GM23338 (cell line): ENCODE results near the gene CDC14A. TPM values are rescaled to one million over a fixed set of nuclear protein-coding genes. Genes with fewer than 3 reads are reported as not detected.

ENCODE experiments used
- ATAC-seq: fragments of 200-7000 bp; cut with Tn5 transposase; 3 replicates; pipeline ENCODE4 v1.9.1; 2020
- DNase-seq: peaks from one replicate; pipeline ENCODE4 v3.0.0-alpha.2; 2015; ENCODE audit warnings: low spot score
- H2AFZ ChIP-seq: fragments of 200-600 bp; sonication (generic); 2 replicates; pipeline ENCODE4 v1.8.0; 2016; ENCODE audit warnings: antibody characterized with exemption, mild to moderate bottlenecking, moderate library complexity
- H3F3A ChIP-seq: fragments of 200-600 bp; sonication (generic); replicated peaks from 2 replicates; pipeline ENCODE4 v1.8.0; 2017; ENCODE audit warnings: antibody characterized with exemption, mixed run types, low read depth
- H3K27ac ChIP-seq: fragments of 200-600 bp; sonication (generic); 2 replicates; pipeline ENCODE4 v1.6.1; 2016; ENCODE audit warnings: low read depth
- H3K27me3 ChIP-seq: fragments of 200-600 bp; sonication (generic); 2 replicates; pipeline ENCODE4 v1.8.0; 2016; ENCODE audit warnings: mild to moderate bottlenecking, mixed run types, moderate library complexity; ENCODE audit not compliant: insufficient read depth
- H3K36me3 ChIP-seq: fragments of 200-600 bp; sonication (generic); 2 replicates; pipeline ENCODE4 v1.8.0; 2016; ENCODE audit warnings: mild to moderate bottlenecking; ENCODE audit not compliant: insufficient read depth
- H3K4me1 ChIP-seq: fragments of 200-600 bp; sonication (generic); 2 replicates; pipeline ENCODE4 v1.8.0; 2016; ENCODE audit warnings: mild to moderate bottlenecking, moderate library complexity; ENCODE audit not compliant: insufficient read depth
- H3K4me2 ChIP-seq: fragments of 200-600 bp; sonication (generic); 2 replicates; pipeline ENCODE4 v1.7.1; 2017; ENCODE audit warnings: mixed run types
- H3K4me3 ChIP-seq: fragments of 200-600 bp; sonication (generic); 2 replicates; pipeline ENCODE4 v1.6.1; 2016; ENCODE audit warnings: mixed run types
- H3K79me2 ChIP-seq: fragments of 200-600 bp; sonication (generic); replicated peaks from 2 replicates; pipeline ENCODE4 v1.8.0; 2017; ENCODE audit warnings: mild to moderate bottlenecking; ENCODE audit not compliant: insufficient read depth
- H3K9me2 ChIP-seq: fragments of 200-600 bp; sonication (generic); 2 replicates; pipeline ENCODE4 v1.8.0; 2017; ENCODE audit not compliant: insufficient read depth
- H4K20me1 ChIP-seq: fragments of 200-600 bp; sonication (generic); replicated peaks from 2 replicates; pipeline ENCODE4 v1.8.0; 2017; ENCODE audit warnings: mild to moderate bottlenecking; ENCODE audit not compliant: insufficient read depth
- H3K27ac Mint-ChIP-seq: 2 replicates; pipeline ENCODE4 v1.8.0; 2020; ENCODE audit warnings: inconsistent platforms, mild to moderate bottlenecking, moderate library complexity, mixed read lengths
- H3K27me3 Mint-ChIP-seq: 3 replicates; pipeline ENCODE4 v1.8.0; 2022; ENCODE audit warnings: low read depth, mild to moderate bottlenecking, moderate library complexity, mixed read lengths, inconsistent platforms; ENCODE audit not compliant: insufficient read depth, poor library complexity
- H3K36me3 Mint-ChIP-seq: 3 replicates; pipeline ENCODE4 v1.8.0; 2021; ENCODE audit warnings: low read depth, mild to moderate bottlenecking, inconsistent platforms, moderate library complexity, mixed read lengths
- H3K4me1 Mint-ChIP-seq: 3 replicates; pipeline ENCODE4 v1.8.0; 2020; ENCODE audit warnings: mild to moderate bottlenecking, inconsistent platforms, mixed read lengths
- H3K4me3 Mint-ChIP-seq: 3 replicates; pipeline ENCODE4 v1.8.0; 2021; ENCODE audit warnings: moderate library complexity, mild to moderate bottlenecking, inconsistent platforms, mixed read lengths
- H3K9me3 Mint-ChIP-seq: 3 replicates; pipeline ENCODE4 v1.8.0; 2020; ENCODE audit warnings: moderate library complexity, mild to moderate bottlenecking, inconsistent platforms, mixed read lengths
- CREB1 ChIP-seq: fragments of 250-450 bp; sonication (Bioruptor Pico); IDR thresholded peaks from 2 replicates; pipeline ENCODE4 v1.5.0; 2020; ENCODE audit warnings: low read depth, mild to moderate bottlenecking, moderate library complexity
- EZH2 ChIP-seq: fragments of 200-600 bp; sonication (generic); IDR thresholded peaks from one replicate; pipeline ENCODE4 v1.8.0; 2017; ENCODE audit warnings: antibody characterized with exemption, mild to moderate bottlenecking, low read depth; ENCODE audit not compliant: unreplicated experiment
- EZH2phosphoT487 ChIP-seq: fragments of 200-600 bp; sonication (generic); IDR thresholded peaks from one replicate; pipeline ENCODE4 v1.8.1; 2018; ENCODE audit warnings: antibody characterized with exemption; ENCODE audit not compliant: unreplicated experiment
- JUNB ChIP-seq: IDR thresholded peaks from one replicate; pipeline ENCODE4 v1.6.1; 2016; ENCODE audit warnings: antibody characterized with exemption; ENCODE audit not compliant: unreplicated experiment
- NANOG ChIP-seq: IDR thresholded peaks from 2 replicates; pipeline ENCODE4 v1.6.1; 2016; ENCODE audit warnings: antibody characterized with exemption, borderline replicate concordance
- POLR2AphosphoS5 ChIP-seq: IDR thresholded peaks from 2 replicates; pipeline ENCODE4 v1.6.1; 2016; ENCODE audit warnings: antibody characterized with exemption, low read depth
- STAT1 ChIP-seq: IDR thresholded peaks from one replicate; pipeline ENCODE4 v1.6.1; 2016; ENCODE audit warnings: antibody characterized with exemption; ENCODE audit not compliant: unreplicated experiment
- ZNF114 ChIP-seq: fragments of 250-450 bp; sonication (Bioruptor Pico); IDR thresholded peaks from 2 replicates; pipeline ENCODE4 v1.5.0; 2020; ENCODE audit warnings: mild to moderate bottlenecking, moderate library complexity
- long read RNA-seq: library from polyadenylated mRNA; unstranded; transcript quantifications from one replicate; pipeline ENCODE4 v2.0.0, GENCODE V29; 2020; ENCODE audit not compliant: unreplicated experiment
- polyA plus RNA-seq: library from polyadenylated mRNA; unstranded; fragments of >200 nt; fragmentation: Nextera tagmentation; extraction: Ambion mirVana; gene quantifications from 2 replicates; pipeline ENCODE4 v1.2.1, GENCODE V29; 2016
- total RNA-seq: library from RNA; depleted of rRNA; stranded (reverse); fragments of >200 nt; shearing (Covaris generic); gene quantifications from 2 replicates; pipeline ENCODE4 v1.2.3, GENCODE V29; 2014; rRNA removed
- TF ChIP-seq, protein P1 (sequence below): fragments of 250-450 bp; sonication (Bioruptor Pico); IDR thresholded peaks from 2 replicates; pipeline ENCODE4 v1.5.0; 2020; ENCODE audit warnings: mild to moderate bottlenecking, moderate library complexity
- TF ChIP-seq, protein P2 (sequence below): IDR thresholded peaks from one replicate; pipeline ENCODE4 v1.6.1; 2018; ENCODE audit warnings: antibody characterized with exemption; ENCODE audit not compliant: unreplicated experiment
- TF ChIP-seq, protein P3 (sequence below): IDR thresholded peaks from 2 replicates; pipeline ENCODE4 v1.6.1; 2016; ENCODE audit warnings: antibody characterized with exemption

Gene CDC14A, protein sequence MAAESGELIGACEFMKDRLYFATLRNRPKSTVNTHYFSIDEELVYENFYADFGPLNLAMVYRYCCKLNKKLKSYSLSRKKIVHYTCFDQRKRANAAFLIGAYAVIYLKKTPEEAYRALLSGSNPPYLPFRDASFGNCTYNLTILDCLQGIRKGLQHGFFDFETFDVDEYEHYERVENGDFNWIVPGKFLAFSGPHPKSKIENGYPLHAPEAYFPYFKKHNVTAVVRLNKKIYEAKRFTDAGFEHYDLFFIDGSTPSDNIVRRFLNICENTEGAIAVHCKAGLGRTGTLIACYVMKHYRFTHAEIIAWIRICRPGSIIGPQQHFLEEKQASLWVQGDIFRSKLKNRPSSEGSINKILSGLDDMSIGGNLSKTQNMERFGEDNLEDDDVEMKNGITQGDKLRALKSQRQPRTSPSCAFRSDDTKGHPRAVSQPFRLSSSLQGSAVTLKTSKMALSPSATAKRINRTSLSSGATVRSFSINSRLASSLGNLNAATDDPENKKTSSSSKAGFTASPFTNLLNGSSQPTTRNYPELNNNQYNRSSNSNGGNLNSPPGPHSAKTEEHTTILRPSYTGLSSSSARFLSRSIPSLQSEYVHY
- total RNA-seq (20.8 and 25.3 TPM in 2 replicates), polyA plus RNA-seq (10.5 and 11.1 TPM in 2 replicates)
- long read RNA-seq, partial matches to known transcripts = 0 of 1 reads
- long read RNA-seq, other reads (novel, unspliced or antisense) = 1 of 1 reads

DNA sequence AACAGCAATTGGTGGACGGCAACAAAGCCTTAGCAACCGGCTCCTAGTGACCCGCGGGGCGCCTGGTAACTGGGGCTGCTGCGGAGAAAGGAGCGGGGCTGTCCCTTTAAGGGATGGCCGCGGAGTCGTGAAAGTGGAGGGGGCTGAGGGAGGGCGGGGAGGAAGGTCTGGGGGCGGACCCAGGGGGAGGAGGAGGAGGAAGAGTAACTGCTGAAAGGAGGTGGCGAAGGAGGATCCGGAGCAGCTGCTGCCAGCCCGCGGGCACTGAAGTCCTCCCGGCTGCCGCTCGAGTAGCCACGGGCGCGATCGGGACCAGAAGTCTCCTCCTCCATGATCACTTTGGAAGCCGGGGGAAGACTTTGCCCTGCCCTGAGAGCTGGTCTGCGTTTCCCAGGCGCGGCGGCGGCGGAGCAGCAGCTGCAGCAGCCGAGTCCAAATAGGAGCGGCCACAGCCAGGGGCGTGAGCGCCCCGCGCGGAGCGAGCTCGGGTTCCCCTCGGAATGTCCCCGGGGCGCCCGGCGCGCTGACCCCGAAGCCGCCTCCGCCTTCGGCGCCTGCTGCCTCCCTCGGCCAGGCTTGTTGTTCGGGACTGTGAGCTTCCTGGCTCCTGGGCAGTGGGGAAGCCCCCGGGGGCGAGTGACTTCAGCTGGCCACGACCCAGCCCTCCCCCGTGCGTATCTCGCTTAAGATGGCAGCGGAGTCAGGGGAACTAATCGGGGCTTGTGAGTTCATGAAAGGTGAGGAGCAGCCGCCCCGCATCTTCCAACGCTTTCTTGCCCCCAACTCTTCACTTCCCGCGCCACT, at the start of gene CDC14A:
Gene CDC14A (plus strand): TSS at position 240 of the 804 bp plus-strand sequence. CDS start 449 bp downstream, at position 689.
- Mint-ChIP-seq H3K36me3 (peaks cover 15% of the 10 kb centered on the region; the same call in 2 of the 3 replicates), H3K4me3 (peak within 1 kb of the TSS; percentile 90), H3K27me3 (peaks cover 27% of the 10 kb centered on the region), H3K27ac (peak within 1 kb of the TSS; percentile 97), H3K4me1 (peaks cover 33% of the 10 kb centered on the region), H3K9me3 (no peaks in the 10 kb centered on the region; the same call in 2 of the 3 replicates)
- Histone ChIP-seq H3K9me2 (no peaks in the 10 kb centered on the region), H4K20me1 (no peaks in the 10 kb centered on the region; the same call in 1 of the 2 replicates), H3K27me3 (no peaks in the 10 kb centered on the region), H3F3A (no peaks in the 10 kb centered on the region), H3K36me3 (no peaks in the 10 kb centered on the region), H3K4me3 (peak within 1 kb of the TSS; percentile 88), H3K79me2 (peaks cover 38% of the 10 kb centered on the region), H3K27ac (peak within 1 kb of the TSS; percentile 92), H3K4me1 (peaks cover 19% of the 10 kb centered on the region), H2AFZ (peak within 1 kb of the TSS; percentile 58), H3K4me2 (peak within 1 kb of the TSS; percentile 89)
- DNase-seq = peak; percentile 99
- peak; percentile 76 for ATAC-seq
- TF ChIP-seq, protein P1, sequence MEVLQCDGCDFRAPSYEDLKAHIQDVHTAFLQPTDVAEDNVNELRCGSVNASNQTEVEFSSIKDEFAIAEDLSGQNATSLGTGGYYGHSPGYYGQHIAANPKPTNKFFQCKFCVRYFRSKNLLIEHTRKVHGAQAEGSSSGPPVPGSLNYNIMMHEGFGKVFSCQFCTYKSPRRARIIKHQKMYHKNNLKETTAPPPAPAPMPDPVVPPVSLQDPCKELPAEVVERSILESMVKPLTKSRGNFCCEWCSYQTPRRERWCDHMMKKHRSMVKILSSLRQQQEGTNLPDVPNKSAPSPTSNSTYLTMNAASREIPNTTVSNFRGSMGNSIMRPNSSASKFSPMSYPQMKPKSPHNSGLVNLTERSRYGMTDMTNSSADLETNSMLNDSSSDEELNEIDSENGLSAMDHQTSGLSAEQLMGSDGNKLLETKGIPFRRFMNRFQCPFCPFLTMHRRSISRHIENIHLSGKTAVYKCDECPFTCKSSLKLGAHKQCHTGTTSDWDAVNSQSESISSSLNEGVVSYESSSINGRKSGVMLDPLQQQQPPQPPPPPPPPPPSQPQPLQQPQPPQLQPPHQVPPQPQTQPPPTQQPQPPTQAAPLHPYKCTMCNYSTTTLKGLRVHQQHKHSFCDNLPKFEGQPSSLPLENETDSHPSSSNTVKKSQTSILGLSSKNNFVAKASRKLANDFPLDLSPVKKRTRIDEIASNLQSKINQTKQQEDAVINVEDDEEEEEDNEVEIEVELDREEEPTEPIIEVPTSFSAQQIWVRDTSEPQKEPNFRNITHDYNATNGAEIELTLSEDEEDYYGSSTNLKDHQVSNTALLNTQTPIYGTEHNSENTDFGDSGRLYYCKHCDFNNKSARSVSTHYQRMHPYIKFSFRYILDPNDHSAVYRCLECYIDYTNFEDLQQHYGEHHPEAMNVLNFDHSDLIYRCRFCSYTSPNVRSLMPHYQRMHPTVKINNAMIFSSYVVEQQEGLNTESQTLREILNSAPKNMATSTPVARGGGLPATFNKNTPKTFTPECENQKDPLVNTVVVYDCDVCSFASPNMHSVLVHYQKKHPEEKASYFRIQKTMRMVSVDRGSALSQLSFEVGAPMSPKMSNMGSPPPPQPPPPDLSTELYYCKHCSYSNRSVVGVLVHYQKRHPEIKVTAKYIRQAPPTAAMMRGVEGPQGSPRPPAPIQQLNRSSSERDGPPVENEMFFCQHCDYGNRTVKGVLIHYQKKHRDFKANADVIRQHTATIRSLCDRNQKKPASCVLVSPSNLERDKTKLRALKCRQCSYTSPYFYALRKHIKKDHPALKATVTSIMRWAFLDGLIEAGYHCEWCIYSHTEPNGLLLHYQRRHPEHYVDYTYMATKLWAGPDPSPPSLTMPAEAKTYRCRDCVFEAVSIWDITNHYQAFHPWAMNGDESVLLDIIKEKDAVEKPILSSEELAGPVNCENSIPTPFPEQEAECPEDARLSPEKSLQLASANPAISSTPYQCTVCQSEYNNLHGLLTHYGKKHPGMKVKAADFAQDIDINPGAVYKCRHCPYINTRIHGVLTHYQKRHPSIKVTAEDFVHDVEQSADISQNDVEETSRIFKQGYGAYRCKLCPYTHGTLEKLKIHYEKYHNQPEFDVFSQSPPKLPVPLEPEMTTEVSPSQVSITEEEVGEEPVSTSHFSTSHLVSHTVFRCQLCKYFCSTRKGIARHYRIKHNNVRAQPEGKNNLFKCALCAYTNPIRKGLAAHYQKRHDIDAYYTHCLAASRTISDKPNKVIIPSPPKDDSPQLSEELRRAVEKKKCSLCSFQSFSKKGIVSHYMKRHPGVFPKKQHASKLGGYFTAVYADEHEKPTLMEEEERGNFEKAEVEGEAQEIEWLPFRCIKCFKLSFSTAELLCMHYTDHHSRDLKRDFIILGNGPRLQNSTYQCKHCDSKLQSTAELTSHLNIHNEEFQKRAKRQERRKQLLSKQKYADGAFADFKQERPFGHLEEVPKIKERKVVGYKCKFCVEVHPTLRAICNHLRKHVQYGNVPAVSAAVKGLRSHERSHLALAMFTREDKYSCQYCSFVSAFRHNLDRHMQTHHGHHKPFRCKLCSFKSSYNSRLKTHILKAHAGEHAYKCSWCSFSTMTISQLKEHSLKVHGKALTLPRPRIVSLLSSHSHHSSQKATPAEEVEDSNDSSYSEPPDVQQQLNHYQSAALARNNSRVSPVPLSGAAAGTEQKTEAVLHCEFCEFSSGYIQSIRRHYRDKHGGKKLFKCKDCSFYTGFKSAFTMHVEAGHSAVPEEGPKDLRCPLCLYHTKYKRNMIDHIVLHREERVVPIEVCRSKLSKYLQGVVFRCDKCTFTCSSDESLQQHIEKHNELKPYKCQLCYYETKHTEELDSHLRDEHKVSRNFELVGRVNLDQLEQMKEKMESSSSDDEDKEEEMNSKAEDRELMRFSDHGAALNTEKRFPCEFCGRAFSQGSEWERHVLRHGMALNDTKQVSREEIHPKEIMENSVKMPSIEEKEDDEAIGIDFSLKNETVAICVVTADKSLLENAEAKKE = no peak
- no peak for TF ChIP-seq JUNB
- no peak for TF ChIP-seq NANOG
- no peak for TF ChIP-seq EZH2
- TF ChIP-seq CREB1 = no peak
- TF ChIP-seq ZNF114 = no peak
- no peak for TF ChIP-seq EZH2phosphoT487
- TF ChIP-seq, protein P2, sequence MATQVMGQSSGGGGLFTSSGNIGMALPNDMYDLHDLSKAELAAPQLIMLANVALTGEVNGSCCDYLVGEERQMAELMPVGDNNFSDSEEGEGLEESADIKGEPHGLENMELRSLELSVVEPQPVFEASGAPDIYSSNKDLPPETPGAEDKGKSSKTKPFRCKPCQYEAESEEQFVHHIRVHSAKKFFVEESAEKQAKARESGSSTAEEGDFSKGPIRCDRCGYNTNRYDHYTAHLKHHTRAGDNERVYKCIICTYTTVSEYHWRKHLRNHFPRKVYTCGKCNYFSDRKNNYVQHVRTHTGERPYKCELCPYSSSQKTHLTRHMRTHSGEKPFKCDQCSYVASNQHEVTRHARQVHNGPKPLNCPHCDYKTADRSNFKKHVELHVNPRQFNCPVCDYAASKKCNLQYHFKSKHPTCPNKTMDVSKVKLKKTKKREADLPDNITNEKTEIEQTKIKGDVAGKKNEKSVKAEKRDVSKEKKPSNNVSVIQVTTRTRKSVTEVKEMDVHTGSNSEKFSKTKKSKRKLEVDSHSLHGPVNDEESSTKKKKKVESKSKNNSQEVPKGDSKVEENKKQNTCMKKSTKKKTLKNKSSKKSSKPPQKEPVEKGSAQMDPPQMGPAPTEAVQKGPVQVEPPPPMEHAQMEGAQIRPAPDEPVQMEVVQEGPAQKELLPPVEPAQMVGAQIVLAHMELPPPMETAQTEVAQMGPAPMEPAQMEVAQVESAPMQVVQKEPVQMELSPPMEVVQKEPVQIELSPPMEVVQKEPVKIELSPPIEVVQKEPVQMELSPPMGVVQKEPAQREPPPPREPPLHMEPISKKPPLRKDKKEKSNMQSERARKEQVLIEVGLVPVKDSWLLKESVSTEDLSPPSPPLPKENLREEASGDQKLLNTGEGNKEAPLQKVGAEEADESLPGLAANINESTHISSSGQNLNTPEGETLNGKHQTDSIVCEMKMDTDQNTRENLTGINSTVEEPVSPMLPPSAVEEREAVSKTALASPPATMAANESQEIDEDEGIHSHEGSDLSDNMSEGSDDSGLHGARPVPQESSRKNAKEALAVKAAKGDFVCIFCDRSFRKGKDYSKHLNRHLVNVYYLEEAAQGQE = no peak
- TF ChIP-seq STAT1 = no peak
- TF ChIP-seq, protein P3, sequence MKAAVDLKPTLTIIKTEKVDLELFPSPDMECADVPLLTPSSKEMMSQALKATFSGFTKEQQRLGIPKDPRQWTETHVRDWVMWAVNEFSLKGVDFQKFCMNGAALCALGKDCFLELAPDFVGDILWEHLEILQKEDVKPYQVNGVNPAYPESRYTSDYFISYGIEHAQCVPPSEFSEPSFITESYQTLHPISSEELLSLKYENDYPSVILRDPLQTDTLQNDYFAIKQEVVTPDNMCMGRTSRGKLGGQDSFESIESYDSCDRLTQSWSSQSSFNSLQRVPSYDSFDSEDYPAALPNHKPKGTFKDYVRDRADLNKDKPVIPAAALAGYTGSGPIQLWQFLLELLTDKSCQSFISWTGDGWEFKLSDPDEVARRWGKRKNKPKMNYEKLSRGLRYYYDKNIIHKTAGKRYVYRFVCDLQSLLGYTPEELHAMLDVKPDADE = peak; percentile 35; the same call in 1 of the 2 replicates
- TF ChIP-seq POLR2AphosphoS5 = peak; percentile 90
